ENCODE results near the gene ERGIC1. TPM values are rescaled to one million over a fixed set of nuclear protein-coding genes. Genes with fewer than 3 reads are reported as not detected.
"Not testable (repeated sequence)": the region's sequence is repeated elsewhere in the genome, so short reads cannot be mapped to it uniquely, and the experiment has no call there.

ERGIC1 gene
- total RNA-seq, 1 experiment from 2014 or later: 89.8 TPM

DNA sequence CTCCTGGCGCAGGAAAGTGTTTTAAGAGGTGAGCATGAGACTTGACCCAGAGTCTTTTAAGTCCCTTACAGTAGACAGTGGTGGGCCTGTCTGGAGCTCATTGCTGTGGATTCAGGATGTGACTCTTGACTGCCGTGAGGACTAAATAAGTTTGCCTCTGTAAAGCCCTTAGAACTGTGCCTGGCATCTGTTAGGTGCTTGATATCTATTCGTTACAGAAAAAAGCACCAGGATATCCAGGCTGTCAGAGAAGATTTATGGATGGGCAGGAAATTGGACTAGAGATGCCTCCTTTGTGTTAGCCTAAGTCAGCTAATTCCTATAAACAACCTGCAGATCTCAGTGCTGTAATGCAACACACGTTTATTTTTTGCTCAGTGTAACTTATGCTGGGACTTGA, 12.6 kb downstream of the ERGIC1 start (continued):
- TF ChIP-seq, protein P1, sequence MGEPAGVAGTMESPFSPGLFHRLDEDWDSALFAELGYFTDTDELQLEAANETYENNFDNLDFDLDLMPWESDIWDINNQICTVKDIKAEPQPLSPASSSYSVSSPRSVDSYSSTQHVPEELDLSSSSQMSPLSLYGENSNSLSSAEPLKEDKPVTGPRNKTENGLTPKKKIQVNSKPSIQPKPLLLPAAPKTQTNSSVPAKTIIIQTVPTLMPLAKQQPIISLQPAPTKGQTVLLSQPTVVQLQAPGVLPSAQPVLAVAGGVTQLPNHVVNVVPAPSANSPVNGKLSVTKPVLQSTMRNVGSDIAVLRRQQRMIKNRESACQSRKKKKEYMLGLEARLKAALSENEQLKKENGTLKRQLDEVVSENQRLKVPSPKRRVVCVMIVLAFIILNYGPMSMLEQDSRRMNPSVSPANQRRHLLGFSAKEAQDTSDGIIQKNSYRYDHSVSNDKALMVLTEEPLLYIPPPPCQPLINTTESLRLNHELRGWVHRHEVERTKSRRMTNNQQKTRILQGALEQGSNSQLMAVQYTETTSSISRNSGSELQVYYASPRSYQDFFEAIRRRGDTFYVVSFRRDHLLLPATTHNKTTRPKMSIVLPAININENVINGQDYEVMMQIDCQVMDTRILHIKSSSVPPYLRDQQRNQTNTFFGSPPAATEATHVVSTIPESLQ (CRISPR knock-in tag; IDR thresholded peaks at IDR 0.05): no peak
- no peak for TF ChIP-seq ZNF232 (CRISPR knock-in tag; IDR thresholded peaks at IDR 0.05)
- TF ChIP-seq PRRX2 (CRISPR knock-in tag; IDR thresholded peaks at IDR 0.05): no peak
- TF ChIP-seq CBFB (CRISPR knock-in tag; IDR thresholded peaks at IDR 0.05; ENCODE audit: low read depth): no peak

DNA sequence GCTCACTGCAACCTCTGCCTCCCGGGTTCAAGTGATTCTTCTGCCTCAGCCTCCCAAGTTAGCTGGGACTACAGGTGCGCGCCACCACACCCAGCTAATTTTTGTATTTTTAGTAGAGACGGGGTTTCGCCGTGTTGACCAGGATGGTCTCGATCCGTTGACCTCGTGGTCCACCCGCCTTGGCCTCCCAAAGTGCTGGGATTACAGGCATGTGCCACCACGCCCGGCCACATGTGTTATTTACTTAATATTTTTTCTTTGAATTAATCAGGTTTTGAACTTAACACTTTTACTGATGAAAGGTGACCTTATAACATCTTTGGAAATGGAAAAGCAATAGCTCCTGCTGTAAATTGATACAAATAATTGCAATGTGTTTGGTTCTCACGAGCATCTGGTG, 13.5 kb downstream of the ERGIC1 start:
- H3K36me3 Mint-ChIP-seq; H3K27ac Mint-ChIP-seq; H3K9me3 Mint-ChIP-seq; POLR2A ChIA-PET; ATAC-seq; DNase-seq (ENCODE audit: low spot score); CTCF ChIA-PET; H3K27me3 Mint-ChIP-seq (ENCODE audit: low read depth); H3K4me3 Mint-ChIP-seq: not testable (repeated sequence)
- peaks cover 43% of the 10 kb centered on the region for H3K4me1 Mint-ChIP-seq

DNA sequence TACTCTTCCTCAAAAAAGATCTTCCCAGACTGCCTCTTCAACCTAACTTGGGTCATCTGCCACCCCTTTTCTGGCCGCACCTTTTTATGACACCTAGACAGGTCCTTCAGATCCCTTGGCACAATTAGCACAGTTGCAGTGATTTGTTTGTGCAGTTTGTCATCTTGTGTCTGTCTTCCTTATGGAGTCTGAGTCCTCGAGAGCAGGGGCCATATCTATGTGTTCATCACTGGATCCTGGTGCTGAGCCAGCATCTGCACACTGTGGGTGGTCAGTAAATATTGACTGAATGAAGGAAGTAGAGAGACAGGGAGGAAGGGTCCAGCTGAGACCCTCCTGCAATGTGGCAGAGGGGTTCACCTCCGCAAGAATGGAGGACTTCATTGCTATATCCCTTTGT, 14.4 kb downstream of the ERGIC1 start:
- no peaks in the 10 kb centered on the region for H3K27me3 Mint-ChIP-seq (ENCODE audit: low read depth)
- H3K9me3 Mint-ChIP-seq: no peaks in the 10 kb centered on the region
- CTCF ChIA-PET: no interaction called here
- POLR2A ChIA-PET: no interaction called here
- no peaks in the 10 kb centered on the region; the same call in 1 of the 2 replicates for H3K36me3 Mint-ChIP-seq
- ATAC-seq (no peak), DNase-seq (ENCODE audit: low spot score) (no peak)
- peak overlapping the region; percentile 9; the same call in 1 of the 2 replicates for H3K27ac Mint-ChIP-seq
- H3K4me1 Mint-ChIP-seq: peaks cover 44% of the 10 kb centered on the region
- no peak overlapping the region for H3K4me3 Mint-ChIP-seq
- TF ChIP-seq NR3C1 (CRISPR knock-in tag; conservative IDR thresholded peaks at IDR 0.05; ENCODE audit: low read depth) (no peak), JUN (CRISPR knock-in tag; IDR thresholded peaks at IDR 0.05) (no peak), TCF7 (CRISPR knock-in tag; IDR thresholded peaks at IDR 0.05; ENCODE audit: low read depth) (no peak)

DNA sequence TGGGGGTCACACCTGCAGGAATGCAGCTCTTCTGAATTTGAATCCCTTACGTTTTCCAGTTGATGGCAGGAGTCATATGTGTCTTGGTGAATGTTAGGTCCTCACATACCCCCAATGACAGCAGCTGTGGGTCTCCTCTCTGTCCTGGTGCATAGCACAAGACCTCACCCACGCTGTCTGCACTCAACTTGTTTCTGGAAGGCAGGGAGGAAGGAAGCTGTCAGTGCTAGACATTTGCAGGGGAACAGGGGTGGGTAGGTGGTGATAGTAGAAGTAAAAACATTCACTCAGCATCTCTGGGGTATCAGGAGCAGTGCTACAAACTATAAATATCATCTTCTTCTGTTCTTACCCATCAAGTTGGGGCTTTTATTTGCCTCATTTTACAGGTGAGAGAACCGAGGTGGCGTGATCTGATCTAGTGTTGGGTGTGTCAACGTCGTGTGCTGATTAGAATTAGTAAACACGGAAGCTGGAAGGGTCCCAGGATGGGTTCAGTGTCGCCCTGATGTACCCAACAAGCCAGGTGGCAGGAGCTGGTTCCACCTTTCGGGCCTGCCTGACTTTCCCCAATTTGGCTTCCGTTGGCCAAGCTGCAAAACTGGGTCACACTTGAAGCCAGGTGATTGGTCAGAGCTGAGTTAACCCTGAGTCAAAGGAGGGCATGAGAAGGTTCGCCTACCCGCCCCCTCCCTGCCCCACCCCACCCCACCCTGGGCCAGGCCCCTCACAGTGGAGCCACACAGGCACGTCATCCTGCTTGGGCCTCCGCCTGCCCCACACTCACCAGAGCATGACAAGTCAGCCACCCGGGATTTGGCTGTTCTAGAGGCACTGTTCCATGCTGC, 15.8 kb downstream of the ERGIC1 start:
- no peak for DNase-seq (ENCODE audit: low spot score)
- no peak for ATAC-seq
- CTCF ChIA-PET: interaction anchor here (0.8 to 1.2 kb wide), 2 partner anchors 89 to 399 kb away, joined by 3 read pairs; no protein-coding TSS in a partner anchor

DNA sequence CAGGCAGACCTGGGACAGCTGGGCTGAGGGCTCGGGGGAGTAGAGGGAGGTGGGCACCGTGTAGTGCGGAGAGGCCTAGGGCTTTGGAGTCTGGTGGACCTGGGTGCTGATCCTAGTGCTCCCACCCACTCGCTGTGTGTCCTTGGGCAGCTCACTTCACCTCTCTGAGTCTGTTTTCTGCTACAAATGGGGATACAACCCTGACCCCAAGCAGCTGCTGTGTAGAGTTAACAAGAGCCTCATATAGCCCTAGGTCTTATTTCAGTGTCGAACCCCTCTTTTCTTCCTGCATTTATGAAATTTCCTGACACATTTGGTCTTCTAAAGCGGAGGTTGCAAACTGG, 16.4 kb downstream of the ERGIC1 start:
- ChIA-PET CTCF (no interaction called here), POLR2A (no interaction called here)
- Mint-ChIP-seq H3K9me3 (no peaks in the 10 kb centered on the region), H3K4me3 (no peak overlapping the region), H3K4me1 (peaks cover 39% of the 10 kb centered on the region), H3K27ac (0 out of 2 replicates have a peak overlapping the region, but pooled peaks have one; percentile 14), H3K27me3 (ENCODE audit: low read depth) (no peaks in the 10 kb centered on the region), H3K36me3 (no peaks in the 10 kb centered on the region)
- ATAC-seq: no peak
- TF ChIP-seq, protein P2, sequence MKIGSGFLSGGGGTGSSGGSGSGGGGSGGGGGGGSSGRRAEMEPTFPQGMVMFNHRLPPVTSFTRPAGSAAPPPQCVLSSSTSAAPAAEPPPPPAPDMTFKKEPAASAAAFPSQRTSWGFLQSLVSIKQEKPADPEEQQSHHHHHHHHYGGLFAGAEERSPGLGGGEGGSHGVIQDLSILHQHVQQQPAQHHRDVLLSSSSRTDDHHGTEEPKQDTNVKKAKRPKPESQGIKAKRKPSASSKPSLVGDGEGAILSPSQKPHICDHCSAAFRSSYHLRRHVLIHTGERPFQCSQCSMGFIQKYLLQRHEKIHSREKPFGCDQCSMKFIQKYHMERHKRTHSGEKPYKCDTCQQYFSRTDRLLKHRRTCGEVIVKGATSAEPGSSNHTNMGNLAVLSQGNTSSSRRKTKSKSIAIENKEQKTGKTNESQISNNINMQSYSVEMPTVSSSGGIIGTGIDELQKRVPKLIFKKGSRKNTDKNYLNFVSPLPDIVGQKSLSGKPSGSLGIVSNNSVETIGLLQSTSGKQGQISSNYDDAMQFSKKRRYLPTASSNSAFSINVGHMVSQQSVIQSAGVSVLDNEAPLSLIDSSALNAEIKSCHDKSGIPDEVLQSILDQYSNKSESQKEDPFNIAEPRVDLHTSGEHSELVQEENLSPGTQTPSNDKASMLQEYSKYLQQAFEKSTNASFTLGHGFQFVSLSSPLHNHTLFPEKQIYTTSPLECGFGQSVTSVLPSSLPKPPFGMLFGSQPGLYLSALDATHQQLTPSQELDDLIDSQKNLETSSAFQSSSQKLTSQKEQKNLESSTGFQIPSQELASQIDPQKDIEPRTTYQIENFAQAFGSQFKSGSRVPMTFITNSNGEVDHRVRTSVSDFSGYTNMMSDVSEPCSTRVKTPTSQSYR (CRISPR knock-in tag; IDR thresholded peaks at IDR 0.05): no peak
- TF ChIP-seq, protein P3, sequence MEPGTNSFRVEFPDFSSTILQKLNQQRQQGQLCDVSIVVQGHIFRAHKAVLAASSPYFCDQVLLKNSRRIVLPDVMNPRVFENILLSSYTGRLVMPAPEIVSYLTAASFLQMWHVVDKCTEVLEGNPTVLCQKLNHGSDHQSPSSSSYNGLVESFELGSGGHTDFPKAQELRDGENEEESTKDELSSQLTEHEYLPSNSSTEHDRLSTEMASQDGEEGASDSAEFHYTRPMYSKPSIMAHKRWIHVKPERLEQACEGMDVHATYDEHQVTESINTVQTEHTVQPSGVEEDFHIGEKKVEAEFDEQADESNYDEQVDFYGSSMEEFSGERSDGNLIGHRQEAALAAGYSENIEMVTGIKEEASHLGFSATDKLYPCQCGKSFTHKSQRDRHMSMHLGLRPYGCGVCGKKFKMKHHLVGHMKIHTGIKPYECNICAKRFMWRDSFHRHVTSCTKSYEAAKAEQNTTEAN (CRISPR knock-in tag; IDR thresholded peaks at IDR 0.05): no peak
- TF ChIP-seq TEAD1 (CRISPR knock-in tag; IDR thresholded peaks at IDR 0.05): no peak
- DNase-seq (ENCODE audit: low spot score): no peak

More for the DNA sequence above, 15.8 kb downstream of the ERGIC1 start:
- no peak for TF ChIP-seq ZNF138 (CRISPR knock-in tag; conservative IDR thresholded peaks at IDR 0.05)
- TF ChIP-seq, protein P4, sequence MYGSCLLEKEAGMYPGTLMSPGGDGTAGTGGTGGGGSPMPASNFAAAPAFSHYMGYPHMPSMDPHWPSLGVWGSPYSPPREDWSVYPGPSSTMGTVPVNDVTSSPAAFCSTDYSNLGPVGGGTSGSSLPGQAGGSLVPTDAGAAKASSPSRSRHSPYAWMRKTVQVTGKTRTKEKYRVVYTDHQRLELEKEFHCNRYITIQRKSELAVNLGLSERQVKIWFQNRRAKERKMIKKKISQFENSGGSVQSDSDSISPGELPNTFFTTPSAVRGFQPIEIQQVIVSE (CRISPR knock-in tag; IDR thresholded peaks at IDR 0.05; ENCODE audit: borderline replicate concordance): no peak
- TF ChIP-seq HMGA2 (CRISPR knock-in tag; IDR thresholded peaks at IDR 0.05): no peak
- no peak for TF ChIP-seq FOXK1 (CRISPR knock-in tag; IDR thresholded peaks at IDR 0.05)
- TF ChIP-seq PRRX2 (CRISPR knock-in tag; IDR thresholded peaks at IDR 0.05): no peak
- TF ChIP-seq MYBL2 (CRISPR knock-in tag; IDR thresholded peaks at IDR 0.05): no peak
- no peaks in the 10 kb centered on the region for H3K27me3 Mint-ChIP-seq (ENCODE audit: low read depth)
- no peaks in the 10 kb centered on the region for H3K36me3 Mint-ChIP-seq
- peaks cover 39% of the 10 kb centered on the region for H3K4me1 Mint-ChIP-seq
- POLR2A ChIA-PET: no interaction called here
- no peak overlapping the region for H3K4me3 Mint-ChIP-seq
- H3K27ac Mint-ChIP-seq: peak overlapping the region; percentile 70
- H3K9me3 Mint-ChIP-seq: no peaks in the 10 kb centered on the region

DNA sequence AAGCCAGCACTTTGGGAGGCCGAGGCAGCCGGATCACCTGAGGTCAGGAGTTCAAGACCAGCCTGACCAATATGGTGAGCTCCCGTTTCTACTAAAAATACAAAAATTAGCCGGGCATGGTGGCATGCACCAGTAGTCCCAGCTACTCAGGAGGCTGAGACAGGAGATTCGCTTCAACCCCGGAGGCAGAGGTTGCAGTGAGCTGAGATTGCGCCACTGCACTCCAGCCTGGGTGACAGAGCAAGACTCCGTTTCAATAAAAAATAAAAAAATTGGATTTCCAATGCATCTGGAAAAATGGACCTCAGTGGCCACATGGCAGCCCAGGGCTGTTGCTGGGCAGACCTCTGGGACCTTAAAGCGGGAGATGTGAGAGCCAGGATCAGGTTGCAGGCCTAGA, 17.2 kb downstream of the ERGIC1 start:
- peaks cover 39% of the 10 kb centered on the region for H3K4me1 Mint-ChIP-seq
- H3K4me3 Mint-ChIP-seq; H3K27me3 Mint-ChIP-seq (ENCODE audit: low read depth); H3K9me3 Mint-ChIP-seq; CTCF ChIA-PET; H3K36me3 Mint-ChIP-seq; ATAC-seq; DNase-seq (ENCODE audit: low spot score); H3K27ac Mint-ChIP-seq: not testable (repeated sequence)
- POLR2A ChIA-PET: interaction anchor here (0.7 kb wide), 1 partner anchor 556 kb away, joined by 3 read pairs; no protein-coding TSS in a partner anchor
